GM18498 (cell line): ENCODE measurements around the gene FRMD5.

Experiments used
- ATAC-seq: cut with Tn5 transposase; IDR thresholded peaks from one replicate; pipeline ENCODE4 v1.9.1; 2021; ENCODE audit warnings: mild to moderate bottlenecking, moderate library complexity; ENCODE audit not compliant: unreplicated experiment

Gene FRMD5

GRCh38 chr15:44163370-44163769 lies 31.7 kb downstream of the FRMD5 start:
- ATAC-seq, result no peak

GRCh38 chr15:44160796-44161195 lies 34.3 kb downstream of the FRMD5 start:
- ATAC-seq, result no peak

GRCh38 chr15:44159492-44159891 lies 35.6 kb downstream of the FRMD5 start:
- ATAC-seq, result no peak

- ATAC-seq, result no peak
Observed at GRCh38 chr15:44158111-44158510, 37.0 kb downstream of the FRMD5 start.

- ATAC-seq, result no peak
Observed at GRCh38 chr15:44157679-44158078, 37.4 kb downstream of the FRMD5 start.

GRCh38 chr15:44153352-44153751 lies 41.7 kb downstream of the FRMD5 start:
- no peak for ATAC-seq

- ATAC-seq, result no peak
Observed at GRCh38 chr15:44149224-44149623, 45.8 kb downstream of the FRMD5 start.

GRCh38 chr15:44148580-44148979 lies 46.5 kb downstream of the FRMD5 start:
- ATAC-seq, result no peak

- ATAC-seq, result no peak
Observed at GRCh38 chr15:44147636-44148035, 47.4 kb downstream of the FRMD5 start.

GRCh38 chr15:44145495-44145894 lies 49.6 kb downstream of the FRMD5 start:
- no peak for ATAC-seq

- no peak for ATAC-seq
Observed at GRCh38 chr15:44144992-44145391, 50.1 kb downstream of the FRMD5 start.

GRCh38 chr15:44144184-44144583 lies 50.9 kb downstream of the FRMD5 start:
- no peak for ATAC-seq

GRCh38 chr15:44137750-44138149 lies 57.3 kb downstream of the FRMD5 start:
- ATAC-seq, result no peak

GRCh38 chr15:44136991-44137477 lies 58.0 kb downstream of the FRMD5 start:
- no peak for ATAC-seq

- ATAC-seq, result no peak
Observed at GRCh38 chr15:44132057-44132456, 63.0 kb downstream of the FRMD5 start.

GRCh38 chr15:44130778-44131177 lies 64.3 kb downstream of the FRMD5 start:
- ATAC-seq, result no peak

GRCh38 chr15:44129911-44130310 lies 65.2 kb downstream of the FRMD5 start:
- ATAC-seq, result no peak

GRCh38 chr15:44128443-44128842 lies 66.6 kb downstream of the FRMD5 start:
- no peak for ATAC-seq

GRCh38 chr15:44125879-44126278 lies 69.2 kb downstream of the FRMD5 start:
- no peak for ATAC-seq

- ATAC-seq, result no peak
Observed at GRCh38 chr15:44102675-44103254, 92.3 kb downstream of the FRMD5 start.

- no peak for ATAC-seq
Observed at GRCh38 chr15:44101944-44102343, 93.1 kb downstream of the FRMD5 start.

GRCh38 chr15:44101286-44101685 lies 93.8 kb downstream of the FRMD5 start:
- ATAC-seq, result no peak

- no peak for ATAC-seq
Observed at GRCh38 chr15:44099671-44100070, 95.4 kb downstream of the FRMD5 start.
